ENCODE data around the gene ROBO2. TPM values are rescaled to one million over a fixed set of nuclear protein-coding genes. Genes with fewer than 3 reads are reported as not detected.

The ROBO2 gene
- total RNA-seq, 1 donor from 2014 or later: 1.1 TPM

DNA sequence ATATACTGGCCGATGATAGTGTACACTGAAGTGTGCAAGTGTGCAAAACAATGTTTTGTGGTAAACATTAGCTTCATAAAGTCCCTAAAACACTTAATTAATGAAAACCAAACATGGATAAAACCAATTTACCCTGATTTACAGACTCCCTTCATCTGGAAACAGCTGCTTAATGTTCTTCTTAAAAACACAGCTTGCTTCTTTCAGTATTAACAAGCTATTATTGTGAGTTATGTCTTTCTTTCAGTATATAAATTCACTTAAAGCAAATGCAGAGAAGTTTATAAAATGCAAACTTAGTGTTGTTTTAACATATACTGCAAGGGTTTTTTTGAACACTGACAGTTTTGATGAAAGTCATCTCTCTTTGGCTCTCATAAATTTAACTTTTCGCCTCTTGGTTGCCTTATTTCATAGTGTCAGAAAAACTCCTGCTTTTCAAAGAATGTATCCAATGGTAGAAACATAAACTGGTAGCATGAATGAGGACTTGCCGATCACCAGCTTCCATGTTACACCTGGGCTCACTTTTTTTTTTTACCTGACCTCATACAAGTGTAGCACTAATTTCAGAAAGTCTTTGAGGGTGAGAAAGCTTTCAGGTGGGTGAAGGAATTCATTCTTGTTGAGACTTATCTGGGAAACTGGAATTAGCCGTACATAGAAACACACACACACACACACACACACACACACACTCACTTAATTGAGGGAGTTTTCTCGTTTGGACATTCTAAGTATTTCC lies 532.2 kb downstream of the ROBO2 start:
- DNase-seq (ENCODE audit: low read depth): no peak

DNA sequence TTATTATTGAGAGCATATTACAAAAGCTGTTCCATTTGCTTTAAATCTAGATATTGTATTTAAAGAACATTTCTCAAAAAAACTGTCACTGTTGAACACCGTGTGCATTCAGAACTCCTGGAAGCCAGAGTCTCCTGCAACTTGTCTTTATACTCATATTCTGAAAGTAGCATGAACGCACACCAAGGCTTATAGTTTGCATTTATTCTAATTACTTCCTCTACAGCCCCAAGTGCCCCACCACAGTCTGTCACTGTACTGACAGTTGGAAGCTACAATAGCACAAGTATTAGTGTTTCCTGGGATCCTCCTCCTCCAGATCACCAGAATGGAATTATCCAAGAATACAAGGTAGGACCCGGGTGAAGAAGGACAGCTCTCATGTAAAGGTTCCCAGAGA lies 537.4 kb downstream of the ROBO2 start:
- no peak for DNase-seq (ENCODE audit: low read depth)

DNA sequence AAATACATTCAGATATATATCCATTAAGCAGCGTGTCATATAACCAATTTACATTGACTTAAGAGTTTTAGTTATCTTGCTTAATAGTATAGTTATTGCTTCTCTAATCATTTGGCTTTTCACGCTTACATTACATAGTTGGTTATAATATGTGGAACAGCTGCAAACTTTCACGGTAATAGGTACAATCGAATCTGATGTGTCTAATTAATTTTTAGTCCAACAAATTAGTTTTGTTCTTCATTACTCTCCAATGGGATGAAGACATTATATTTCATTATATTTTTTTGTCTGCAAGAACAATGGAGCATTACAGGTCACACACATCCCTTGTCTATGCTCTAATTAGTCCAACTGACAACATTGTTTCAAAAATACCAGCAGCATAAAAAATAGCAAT lies 546.3 kb downstream of the ROBO2 start:
- DNase-seq (ENCODE audit: low read depth): no peak

DNA sequence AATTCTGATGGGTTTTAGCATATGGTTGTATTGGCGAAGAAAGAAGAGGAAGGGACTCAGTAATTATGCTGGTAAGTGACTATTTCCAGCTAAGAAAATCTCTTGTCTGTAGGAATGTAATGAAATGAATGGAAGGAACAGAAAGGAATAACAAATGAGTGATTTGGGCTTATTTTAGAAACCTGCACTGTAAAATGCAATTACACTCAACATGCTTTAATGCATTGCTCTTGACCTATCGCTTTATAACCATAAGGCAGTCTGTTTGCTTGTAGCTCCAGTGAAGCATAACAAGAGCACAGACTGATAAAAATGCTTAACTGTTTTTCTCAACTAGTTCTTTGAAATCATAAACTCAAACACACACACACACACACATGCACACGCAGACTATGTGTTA lies 549.0 kb downstream of the ROBO2 start:
- DNase-seq (ENCODE audit: low read depth): peak; percentile 9

DNA sequence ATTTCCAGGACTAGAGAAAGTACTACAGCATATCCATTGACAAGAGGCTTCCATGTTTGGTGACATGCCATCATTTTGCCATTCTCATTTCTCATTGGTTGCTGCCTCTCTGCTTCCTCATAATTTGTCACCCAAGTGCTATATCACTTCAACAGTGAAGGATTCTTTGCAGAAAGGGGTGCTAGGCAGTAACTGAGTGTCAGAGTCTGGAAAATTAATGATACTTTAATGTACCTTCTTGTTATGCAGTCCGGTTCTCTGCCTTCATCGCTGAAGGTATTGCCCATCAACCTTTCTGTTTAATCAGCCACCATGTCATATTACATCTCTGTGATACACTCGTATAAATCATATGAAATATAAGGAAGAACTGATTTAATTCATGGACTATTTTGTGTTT lies 550.3 kb downstream of the ROBO2 start:
- no peak for DNase-seq (ENCODE audit: low read depth)

DNA sequence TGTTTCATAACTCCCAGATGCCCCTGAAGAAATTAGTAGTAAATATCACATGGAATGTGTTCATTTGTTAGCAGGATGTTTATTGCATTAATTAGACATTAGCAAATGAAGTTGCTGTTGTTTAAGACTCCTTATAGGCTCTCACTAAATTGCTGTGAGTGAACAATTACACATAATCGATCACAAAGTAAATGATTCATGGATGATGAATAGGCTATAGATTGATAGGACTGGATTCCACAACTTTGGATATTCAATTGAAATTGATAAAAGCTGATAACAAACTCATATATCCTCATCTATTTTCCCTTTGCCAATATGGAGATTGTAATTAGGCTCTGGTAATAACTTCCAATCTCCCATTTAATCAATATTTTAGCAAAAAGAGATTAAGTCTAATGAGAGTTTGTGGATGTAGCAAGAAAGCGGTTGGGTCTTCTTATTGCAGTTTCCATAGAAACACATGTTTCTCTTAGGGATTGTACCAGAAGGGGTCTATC lies 555.5 kb downstream of the ROBO2 start:
- DNase-seq (ENCODE audit: low read depth): no peak

DNA sequence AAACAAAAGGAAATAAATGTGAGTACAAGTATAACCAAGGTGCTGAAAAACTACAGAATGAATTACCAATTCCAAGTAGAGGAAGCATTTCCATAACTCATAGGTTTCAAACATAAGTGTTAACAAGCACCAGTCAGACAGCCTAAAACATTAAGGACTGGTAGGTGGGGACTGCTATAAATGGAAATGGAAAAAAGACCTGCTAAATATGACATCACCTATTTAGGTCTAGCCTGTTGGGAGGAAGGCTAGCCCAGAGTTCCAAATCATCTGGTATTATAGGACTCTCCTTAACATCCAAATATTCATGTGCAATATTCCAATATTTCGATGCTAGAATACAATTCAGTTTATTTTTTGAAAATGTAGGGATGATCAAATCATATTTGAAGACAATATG lies 560.0 kb downstream of the ROBO2 start:
- DNase-seq (ENCODE audit: low read depth): no peak

DNA sequence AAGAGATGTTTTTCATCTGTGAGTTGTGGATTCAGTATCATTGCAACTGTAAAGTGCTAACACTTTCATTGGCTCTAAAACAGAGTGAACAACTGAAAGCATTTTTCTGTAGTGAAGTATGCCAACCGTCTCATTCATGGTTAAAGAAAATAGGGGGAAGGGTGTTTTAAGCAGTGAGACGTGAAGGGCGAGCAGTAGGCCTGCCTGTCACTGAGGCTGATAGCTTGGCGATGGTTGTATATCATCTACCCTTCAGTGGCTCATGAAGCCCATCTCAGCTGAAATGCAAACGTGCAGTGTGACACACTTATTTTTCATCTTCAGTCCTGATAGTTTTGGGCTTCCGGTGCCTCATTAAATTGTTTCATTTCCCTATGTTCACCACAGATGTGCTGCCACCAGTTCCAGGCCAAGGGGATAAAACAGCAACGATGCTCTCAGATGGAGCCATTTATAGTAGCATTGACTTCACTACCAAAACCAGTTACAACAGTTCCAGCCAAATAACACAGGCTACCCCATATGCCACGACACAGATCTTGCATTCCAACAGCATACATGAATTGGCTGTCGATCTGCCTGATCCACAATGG lies 562.0 kb downstream of the ROBO2 start:
- no peak for DNase-seq (ENCODE audit: low read depth)

DNA sequence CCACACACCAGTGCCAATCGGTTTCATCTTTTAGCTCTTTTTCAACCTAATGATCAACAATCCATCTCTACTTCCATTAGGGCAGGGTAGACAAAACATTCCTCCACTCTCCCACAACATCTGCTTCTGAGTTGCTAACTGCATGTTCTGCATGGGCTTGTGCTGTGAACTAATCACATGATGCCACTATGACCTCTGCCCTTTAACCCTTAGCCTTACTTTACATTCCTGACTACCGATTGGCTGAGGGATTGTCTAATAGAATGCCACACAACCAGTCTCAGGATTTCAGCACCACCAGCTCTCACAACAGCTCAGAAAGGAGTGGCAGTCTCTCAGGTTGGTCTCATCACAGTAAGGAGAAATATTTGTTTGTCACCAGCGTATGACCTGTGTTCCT lies 562.8 kb downstream of the ROBO2 start:
- DNase-seq (ENCODE audit: low read depth): no peak

DNA sequence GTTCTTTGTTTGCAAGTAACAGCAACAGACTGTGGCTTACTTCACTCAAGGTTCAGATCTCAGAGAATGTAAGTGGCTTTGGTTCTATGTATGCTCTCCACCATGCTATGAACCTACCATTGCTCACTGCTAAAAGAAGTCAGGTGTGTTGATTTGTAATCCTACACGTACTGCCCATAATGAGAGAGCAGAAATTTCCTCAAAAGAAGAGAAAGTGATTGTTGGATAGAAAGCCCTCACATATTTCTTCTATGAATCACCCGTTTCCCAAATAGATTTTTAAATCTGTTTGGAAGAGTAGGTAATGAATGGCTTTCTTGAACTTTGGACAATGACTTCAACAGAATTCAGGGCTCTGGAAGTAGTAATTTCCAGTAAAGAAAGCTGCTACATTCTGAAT lies 565.4 kb downstream of the ROBO2 start:
- DNase-seq (ENCODE audit: low read depth): peak; percentile 67

DNA sequence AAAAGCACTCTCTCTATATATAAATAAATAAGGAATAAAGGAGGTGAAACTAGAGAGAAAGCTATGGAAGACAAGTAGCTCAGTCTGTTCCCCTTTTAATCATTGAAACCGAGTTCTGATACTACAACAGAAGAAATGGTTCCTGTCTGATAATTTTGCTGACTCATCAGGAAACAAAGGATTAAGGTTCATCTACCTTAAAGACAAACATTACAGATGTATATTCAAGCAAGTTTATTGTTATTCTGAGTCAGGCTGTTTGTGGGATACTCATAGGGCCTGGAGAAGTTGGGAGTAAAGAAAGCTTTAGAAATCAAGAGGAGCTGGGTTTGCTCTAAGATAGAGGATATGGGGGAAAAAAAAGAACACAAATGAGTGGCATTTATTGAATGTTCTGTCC lies 566.0 kb downstream of the ROBO2 start:
- DNase-seq (ENCODE audit: low read depth): peak; percentile 45

DNA sequence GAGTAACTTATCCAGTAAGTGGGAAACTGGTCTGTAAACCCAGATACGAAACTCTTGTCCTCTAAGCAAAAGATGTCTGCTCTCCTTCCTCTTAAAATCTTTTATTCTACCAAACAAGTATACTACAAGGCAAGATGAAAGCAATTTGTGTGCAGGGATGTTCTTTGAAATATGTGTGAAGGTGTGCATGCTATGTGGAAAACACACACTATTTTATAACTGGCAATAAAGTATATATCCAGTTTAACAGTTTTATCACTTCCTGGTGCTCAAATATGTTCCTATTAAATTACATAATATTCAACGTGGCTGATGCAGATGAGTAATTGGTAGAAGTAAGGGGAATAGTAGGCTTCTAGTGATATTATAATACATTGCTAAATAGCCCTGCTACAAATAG lies 566.5 kb downstream of the ROBO2 start:
- DNase-seq (ENCODE audit: low read depth): no peak

DNA sequence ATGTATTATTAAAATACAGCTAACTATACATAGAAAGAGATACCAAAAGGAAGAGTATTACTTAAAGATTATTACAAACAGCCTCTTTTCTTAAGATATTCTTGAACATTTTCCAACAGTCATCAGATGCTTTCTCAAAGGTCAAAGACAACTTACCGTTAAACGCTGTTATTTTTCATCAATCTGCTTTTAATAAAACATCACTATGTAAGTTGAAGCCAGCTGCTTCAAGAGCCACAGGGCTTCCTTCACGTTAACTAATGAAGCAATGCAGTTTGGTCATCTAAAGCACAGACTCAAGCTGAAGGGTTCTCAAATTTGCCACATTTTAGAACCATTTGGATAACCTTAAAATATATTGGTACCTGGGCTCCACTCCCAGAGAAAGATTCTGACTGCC lies 578.8 kb downstream of the ROBO2 start:
- DNase-seq (ENCODE audit: low read depth): no peak

DNA sequence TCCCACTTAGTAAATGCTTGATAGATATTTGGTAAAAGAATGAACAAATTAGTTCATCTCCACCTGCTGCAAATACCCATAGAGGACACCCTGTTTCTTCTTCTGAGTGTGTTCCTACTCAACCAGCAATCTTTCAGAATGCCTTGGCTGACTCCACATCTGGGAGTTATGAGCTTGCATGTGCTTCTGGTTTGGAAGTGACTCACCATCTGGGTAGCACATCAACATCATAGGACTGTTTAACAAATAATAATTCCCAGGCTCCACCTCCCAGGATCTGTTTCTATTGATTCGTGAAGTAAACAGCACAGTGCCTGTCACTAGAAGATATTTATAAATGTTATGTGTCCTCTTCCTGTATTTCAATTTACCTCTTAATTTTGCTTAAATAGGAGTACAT lies 580.1 kb downstream of the ROBO2 start:
- DNase-seq (ENCODE audit: low read depth): peak; percentile 14

DNA sequence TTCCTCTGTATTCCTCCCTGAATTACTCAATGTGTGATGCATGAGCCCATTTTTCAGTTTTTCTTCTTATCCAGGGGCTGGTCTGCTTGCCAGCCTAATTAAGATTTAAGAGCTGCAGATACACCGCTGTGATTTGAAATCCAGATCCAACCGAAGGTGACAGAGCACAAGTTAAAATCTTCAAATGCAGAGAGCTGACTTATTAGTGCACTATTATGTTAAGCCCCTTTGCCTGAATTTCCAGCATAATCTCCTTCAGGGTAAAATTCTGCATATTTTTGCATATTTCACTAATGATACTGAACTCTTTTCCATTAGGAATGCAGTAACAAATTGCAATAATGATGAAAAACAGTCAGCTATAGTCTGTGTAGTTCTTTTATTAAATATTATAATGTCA lies 583.6 kb downstream of the ROBO2 start:
- no peak for DNase-seq (ENCODE audit: low read depth)

DNA sequence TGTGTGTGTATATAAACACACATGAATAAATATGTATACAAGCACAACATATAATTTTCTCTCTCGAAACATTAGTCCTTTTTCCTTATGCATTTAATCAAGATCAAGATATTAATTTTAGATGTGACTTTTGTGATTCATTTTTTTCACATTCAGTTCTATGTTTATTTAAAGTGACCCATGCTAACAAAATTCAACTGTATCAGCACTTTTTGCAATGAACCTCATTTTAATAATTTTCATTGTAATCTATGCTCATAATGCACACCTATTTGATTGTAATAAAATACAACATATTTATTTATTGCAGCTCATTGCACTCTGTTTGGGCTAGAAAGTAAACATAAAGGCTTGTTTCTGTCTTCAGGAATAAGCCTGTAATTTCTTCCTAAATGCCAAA lies 586.3 kb downstream of the ROBO2 start:
- no peak for DNase-seq (ENCODE audit: low read depth)

DNA sequence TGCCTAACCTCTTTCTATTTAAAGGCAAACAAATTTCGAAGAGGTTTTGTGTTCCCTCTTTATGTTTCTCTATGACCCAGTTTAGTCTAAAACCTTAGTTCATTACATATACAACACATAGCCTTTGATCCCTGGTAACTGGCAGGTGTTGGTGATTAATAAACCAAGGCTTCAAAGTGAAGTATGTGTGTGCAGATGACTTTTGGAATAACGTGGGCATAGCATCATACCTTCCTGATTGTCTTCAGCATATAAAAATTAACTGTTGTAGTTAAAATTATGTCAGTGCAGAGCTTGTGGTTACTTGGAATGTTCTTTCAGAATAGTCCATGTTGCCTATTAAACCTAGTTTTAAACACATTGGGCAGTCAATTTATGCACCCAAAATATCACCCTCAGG lies 608.3 kb downstream of the ROBO2 start:
- peak; percentile 12 for DNase-seq (ENCODE audit: low read depth)

DNA sequence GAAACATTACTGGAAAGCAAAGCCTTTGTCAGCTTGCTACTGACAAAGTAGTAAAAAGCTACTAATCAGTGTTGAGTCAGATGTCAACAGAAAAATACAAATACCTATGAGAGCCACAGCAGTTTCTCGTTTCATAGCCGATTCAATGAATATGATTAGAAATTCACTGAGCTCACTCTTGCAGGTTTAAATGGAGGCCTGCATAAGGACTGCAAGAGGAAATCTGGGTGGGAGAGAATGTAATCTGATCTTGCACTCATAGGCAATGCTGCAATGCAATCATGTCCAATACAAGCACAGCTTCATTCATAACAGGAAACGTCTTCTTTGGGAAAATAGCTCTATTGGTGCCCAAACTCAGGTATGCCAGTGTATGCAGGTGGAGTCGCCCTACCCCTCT lies 608.8 kb downstream of the ROBO2 start:
- no peak for DNase-seq (ENCODE audit: low read depth)

DNA sequence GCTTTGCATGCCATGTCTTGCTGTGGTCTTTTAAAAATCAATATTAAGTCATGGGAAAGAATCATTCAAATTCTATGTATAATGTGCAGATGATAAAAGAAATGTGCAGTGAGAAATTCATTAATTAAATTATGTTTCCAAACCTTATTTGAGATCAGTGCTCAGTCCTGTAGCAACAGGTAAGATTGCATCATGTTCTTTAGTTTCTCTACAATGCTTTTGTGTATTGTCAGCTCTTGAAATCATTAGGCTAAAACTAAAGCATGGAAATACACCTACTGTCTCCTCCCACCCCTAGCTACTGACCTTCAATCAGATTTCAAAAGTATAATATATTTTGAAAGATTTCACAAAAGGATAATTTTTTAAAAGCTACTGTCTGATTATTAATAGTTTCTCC lies 612.7 kb downstream of the ROBO2 start:
- no peak for DNase-seq (ENCODE audit: low read depth)

DNA sequence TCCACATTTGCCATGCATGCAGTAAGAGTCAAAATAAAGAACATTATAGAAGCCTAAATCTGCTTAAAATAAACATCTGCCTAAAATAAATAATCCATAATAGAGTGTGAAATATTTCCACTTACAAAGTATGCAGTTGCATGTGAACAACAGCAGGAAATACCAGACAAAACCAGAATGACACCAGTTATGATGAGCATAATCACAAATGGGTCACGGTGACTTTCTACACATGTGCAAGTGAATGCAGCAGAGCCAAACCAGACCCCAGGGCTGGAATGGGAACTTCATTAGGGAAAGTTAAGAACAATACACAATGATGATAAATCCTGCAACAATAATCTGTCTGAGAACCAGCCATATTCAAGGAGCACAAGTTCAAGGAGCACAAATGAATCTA lies 615.5 kb downstream of the ROBO2 start:
- no peak for DNase-seq (ENCODE audit: low read depth)

DNA sequence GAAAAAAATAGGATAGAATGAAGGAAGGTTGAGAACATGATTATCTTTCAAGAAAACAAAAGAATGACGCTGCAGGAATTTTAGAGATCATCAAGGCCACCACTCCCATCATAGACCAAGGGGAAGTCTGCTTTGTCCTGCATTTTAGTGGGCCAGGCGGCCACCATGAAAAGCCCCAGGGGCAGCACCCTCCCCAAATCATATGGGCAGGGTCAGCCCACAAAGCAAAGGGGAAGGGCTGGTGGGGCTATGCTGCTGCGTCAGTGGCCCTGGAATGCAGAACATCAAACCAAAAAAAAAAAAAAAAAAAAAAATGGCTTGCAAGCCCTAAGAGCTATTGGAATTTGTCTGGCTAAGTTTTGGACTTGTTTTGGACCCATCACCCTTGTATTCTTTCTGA lies 620.8 kb downstream of the ROBO2 start:
- no peak for DNase-seq (ENCODE audit: low read depth)

DNA sequence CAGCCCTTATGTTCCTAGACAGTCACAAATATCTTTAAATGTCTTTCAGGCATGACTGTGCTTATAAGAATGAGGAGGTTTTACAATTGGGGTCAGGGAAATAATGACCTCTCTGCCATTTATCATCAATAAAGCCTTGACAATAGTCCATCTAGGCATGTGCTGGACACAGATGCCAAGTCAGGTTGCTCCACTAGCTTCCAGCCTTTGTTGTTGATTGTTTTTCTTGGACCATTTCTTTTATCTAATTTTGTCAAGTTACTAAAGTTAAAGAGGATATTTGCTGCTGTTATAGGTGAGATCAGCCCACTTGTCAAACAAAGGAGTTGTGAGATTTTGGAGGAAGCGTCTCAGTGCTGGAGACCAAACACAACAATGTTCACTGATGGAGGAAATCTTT lies 628.0 kb downstream of the ROBO2 start:
- peak; percentile 4 for DNase-seq (ENCODE audit: low read depth)

DNA sequence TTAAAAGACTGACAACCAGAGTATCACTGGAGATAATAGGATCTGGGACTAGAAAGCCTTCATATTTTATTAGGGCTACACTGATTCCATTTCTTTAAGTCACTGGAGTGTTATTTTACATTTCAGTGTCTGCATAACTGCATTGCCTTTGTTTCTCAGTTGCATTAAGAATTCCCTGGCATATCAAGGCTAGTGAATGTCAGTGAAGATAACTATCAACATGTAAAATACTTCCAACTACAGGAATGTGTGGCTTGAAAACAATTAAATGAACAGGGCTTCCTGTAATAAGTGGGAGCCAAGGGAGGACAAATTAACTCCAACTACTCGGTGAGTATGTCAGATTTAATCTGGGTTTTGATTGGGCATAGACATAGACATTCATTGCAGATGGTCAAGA lies 628.5 kb downstream of the ROBO2 start:
- DNase-seq (ENCODE audit: low read depth): no peak

DNA sequence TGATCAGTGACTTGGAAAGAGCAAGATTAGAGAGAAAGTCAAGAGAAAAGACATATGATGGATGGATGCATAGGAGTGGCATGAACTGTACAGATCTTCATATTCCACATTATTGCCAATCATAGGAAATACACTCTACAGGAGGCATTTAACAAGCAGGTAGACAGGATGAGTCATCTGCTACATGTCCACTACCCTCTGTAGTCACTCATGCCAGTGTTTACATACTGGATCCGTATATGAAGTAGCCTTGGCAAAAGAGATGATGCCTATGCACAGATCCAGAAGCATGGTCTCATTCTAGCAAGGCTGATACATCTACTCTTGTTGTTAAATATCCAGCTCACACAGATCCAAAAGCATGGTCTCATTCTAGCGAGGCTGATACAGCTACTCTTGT lies 632.1 kb downstream of the ROBO2 start:
- no peak for DNase-seq (ENCODE audit: low read depth)
